SH-SY5Y (cell line): ENCODE measurements around the gene PPP1R3C.

Experiments used
- GATA2 ChIP-seq: IDR thresholded peaks from 2 replicates; pipeline ENCODE4 v1.6.1; 2011; ENCODE audit warnings: mild to moderate bottlenecking, low read depth, low read length
- GATA3 ChIP-seq: IDR thresholded peaks from 2 replicates; pipeline ENCODE4 v1.6.1; 2011; ENCODE audit warnings: low read depth, mild to moderate bottlenecking, low read length, moderate library complexity

DNA sequence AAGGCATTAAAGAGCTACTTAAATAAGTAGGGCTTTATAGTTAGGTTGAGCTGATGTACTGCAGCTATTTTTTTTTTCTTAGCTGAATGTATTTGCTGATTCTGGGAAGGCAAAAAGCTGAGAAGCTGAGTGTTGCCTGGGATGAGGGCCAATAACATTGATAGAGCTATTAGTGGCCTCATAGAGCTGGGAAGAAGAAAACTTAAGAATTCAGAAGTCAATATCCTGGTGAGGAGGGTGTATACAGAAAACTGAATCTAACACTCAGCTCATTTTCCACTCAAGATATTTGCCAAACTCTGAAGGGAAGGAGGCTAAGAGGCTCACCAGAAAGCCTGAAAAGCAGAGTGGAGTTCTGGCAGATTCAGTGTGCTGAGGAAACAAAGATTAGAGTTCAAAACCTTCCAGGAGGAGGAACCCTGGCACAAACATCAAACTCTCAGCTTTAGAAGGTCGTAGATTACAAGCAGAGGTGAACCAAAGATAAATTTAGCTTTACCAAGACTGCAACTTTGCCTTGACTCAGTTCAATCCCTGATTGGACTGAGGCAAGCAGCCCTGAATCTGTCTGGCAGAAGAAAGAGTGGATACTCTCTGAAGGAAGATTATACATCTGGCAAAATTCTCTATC, 11.3 kb downstream of the PPP1R3C start:
- no peak for TF ChIP-seq GATA2
- TF ChIP-seq GATA3, result no peak
